Activated T-helper 17 cell treated with anti-CD3 and anti-CD28 coated beads, Interleukin-2, amount 50 U/mL, for 72 hours (primary cell): Measurements from ENCODE around the gene MIA2. TPM values are rescaled to one million over a fixed set of nuclear protein-coding genes. Genes with fewer than 3 reads are reported as not detected.
"Not testable (repeated sequence)": the region's sequence is repeated elsewhere in the genome, so short reads cannot be mapped to it uniquely, and the experiment has no call there.

Experiments
- ATAC-seq: fragments of 150-1000 bp; cut with Tn5 transposase; replicated peaks from 2 replicates; pipeline ENCODE4 v1.10.0; 2021; ENCODE audit warnings: mild to moderate bottlenecking, moderate library complexity
- H3K27ac Mint-ChIP-seq: one replicate; pipeline ENCODE4 v1.8.0; 2022; ENCODE audit warnings: mixed read lengths
- H3K27me3 Mint-ChIP-seq: one replicate; pipeline ENCODE4 v1.8.0; 2022; ENCODE audit warnings: mixed read lengths
- H3K36me3 Mint-ChIP-seq: one replicate; pipeline ENCODE4 v1.8.0; 2022; ENCODE audit warnings: low read depth, mild to moderate bottlenecking, mixed read lengths
- H3K4me1 Mint-ChIP-seq: one replicate; pipeline ENCODE4 v1.8.0; 2022; ENCODE audit warnings: mixed read lengths
- H3K4me3 Mint-ChIP-seq: one replicate; pipeline ENCODE4 v1.8.0; 2022; ENCODE audit warnings: mild to moderate bottlenecking, mixed read lengths
- H3K9me3 Mint-ChIP-seq: one replicate; pipeline ENCODE4 v1.8.0; 2022; ENCODE audit warnings: mixed read lengths
- total RNA-seq, 2 donors: library from RNA; stranded (reverse); gene quantifications; one replicate each; pipeline ENCODE4 v1.2.3, GENCODE V29; 2022

The MIA2 gene
- 10 to 100 TPM; 15.4 to 17.7 TPM for total RNA-seq

GRCh38 chr14:39233680-39234326 lies at the start of gene MIA2:
Gene MIA2 (plus strand): TSS chr14:39233915. CDS start chr14:39234115, 200 bp downstream.
- H3K4me1 Mint-ChIP-seq, result peaks cover 20% of the 10 kb centered on the region
- H3K36me3 Mint-ChIP-seq, result no peaks in the 10 kb centered on the region
- ATAC-seq, result no peak
- peak within 1 kb of the TSS; percentile 21 for H3K27ac Mint-ChIP-seq
- H3K4me3 Mint-ChIP-seq, result no peak within 1 kb of the TSS
- no peaks in the 10 kb centered on the region for H3K27me3 Mint-ChIP-seq
- H3K9me3 Mint-ChIP-seq, result no peaks in the 10 kb centered on the region

GRCh38 chr14:39184628-39185255 lies 49.0 kb upstream of the MIA2 start:
- Mint-ChIP-seq H3K27ac (no peak overlapping the region), H3K27me3 (no peaks in the 10 kb centered on the region), H3K4me1 (peaks cover 16% of the 10 kb centered on the region), H3K9me3 (no peaks in the 10 kb centered on the region), H3K36me3 (peaks cover 10% of the 10 kb centered on the region), H3K4me3 (no peak overlapping the region)
- no peak for ATAC-seq

- peaks cover 16% of the 10 kb centered on the region for H3K4me1 Mint-ChIP-seq
- no peak overlapping the region for H3K4me3 Mint-ChIP-seq
- H3K9me3 Mint-ChIP-seq, result no peaks in the 10 kb centered on the region
- ATAC-seq, result no peak
- H3K27me3 Mint-ChIP-seq, result no peaks in the 10 kb centered on the region
- H3K27ac Mint-ChIP-seq, result no peak overlapping the region
- peaks cover 10% of the 10 kb centered on the region for H3K36me3 Mint-ChIP-seq
Observed at GRCh38 chr14:39185256-39186049, 48.3 kb upstream of the MIA2 start.

DNA sequence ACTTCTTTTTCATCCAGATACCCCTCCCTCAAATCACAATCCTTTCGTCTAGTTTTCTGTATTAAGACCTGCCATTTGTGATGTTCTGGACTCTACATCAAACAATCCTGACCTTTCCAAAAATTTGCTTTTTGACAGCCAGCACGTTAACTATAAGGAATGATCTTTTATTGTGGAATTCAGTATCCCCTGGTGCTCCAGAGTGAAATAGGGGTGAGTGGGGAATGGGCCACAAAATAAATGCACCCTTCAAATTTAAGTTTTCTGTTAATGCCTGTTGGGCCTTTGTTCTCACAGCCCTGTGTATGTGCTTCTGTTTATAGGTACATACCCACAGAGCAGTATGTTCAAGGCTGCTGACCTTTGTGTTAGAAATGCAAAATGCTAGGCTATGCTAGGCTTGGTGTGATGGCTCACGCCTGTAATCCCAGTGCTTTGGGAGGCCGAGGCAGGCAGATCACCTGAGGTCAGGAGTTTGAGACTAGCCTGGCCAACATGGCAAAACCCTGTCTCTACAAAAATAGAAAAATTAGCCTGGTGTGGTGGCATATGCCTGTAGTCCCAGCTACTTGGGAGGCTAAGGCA lies 46.7 kb upstream of the MIA2 start:
- H3K4me3 Mint-ChIP-seq, result peak overlapping the region; percentile 30
- H3K9me3 Mint-ChIP-seq, result no peaks in the 10 kb centered on the region
- H3K4me1 Mint-ChIP-seq, result peaks cover 16% of the 10 kb centered on the region
- no peaks in the 10 kb centered on the region for H3K27me3 Mint-ChIP-seq
- ATAC-seq, result no peak
- peaks cover 10% of the 10 kb centered on the region for H3K36me3 Mint-ChIP-seq
- no peak overlapping the region for H3K27ac Mint-ChIP-seq

- H3K27ac Mint-ChIP-seq, result peak overlapping the region; percentile 55
- H3K4me3 Mint-ChIP-seq, result no peak overlapping the region
Observed at GRCh38 chr14:39203659-39204606, 29.8 kb upstream of the MIA2 start.

GRCh38 chr14:39207430-39207829 lies 26.3 kb upstream of the MIA2 start:
- not testable (repeated sequence) for H3K9me3 Mint-ChIP-seq, H3K27me3 Mint-ChIP-seq, ATAC-seq, H3K36me3 Mint-ChIP-seq
- H3K4me3 Mint-ChIP-seq, result peak overlapping the region; percentile 63
- H3K4me1 Mint-ChIP-seq, result peaks cover 13% of the 10 kb centered on the region
- peak overlapping the region; percentile 82 for H3K27ac Mint-ChIP-seq

More at GRCh38 chr14:39203659-39204606, 29.8 kb upstream of the MIA2 start:
- ATAC-seq, result no peak
- Mint-ChIP-seq H3K27me3 (no peaks in the 10 kb centered on the region), H3K4me1 (peaks cover 13% of the 10 kb centered on the region), H3K9me3 (no peaks in the 10 kb centered on the region), H3K36me3 (no peaks in the 10 kb centered on the region)

DNA sequence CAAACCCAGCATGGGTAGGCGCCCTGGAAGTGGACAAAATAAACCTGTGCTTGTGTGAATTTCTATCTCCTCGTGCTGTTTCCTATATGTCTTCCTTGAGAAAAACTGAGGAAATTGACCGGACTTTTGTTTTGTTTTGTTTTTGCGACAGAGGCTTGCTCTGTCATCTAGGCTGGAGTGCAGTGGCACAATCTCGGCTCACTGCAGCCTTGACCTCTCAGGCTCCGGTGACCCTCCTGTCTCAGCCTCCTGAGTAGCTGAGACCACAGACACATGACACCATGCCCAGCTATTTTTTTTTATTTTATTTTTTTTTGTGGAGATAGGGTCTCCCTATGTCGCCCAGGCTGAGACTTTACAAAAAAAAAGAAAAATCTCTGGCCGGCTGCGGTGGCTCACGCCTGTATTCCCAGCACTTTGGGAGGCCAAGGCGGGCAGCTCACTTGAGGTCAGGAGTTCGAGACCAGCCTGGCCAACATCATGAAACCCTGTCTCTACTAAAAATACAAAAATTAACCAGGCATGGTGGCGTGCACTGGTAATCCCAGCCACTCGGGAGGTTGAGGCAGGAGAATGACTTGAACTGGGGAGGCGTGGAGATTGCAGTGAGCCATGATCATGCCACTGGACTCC lies 22.5 kb upstream of the MIA2 start:
- Mint-ChIP-seq H3K4me3 (no peak overlapping the region), H3K36me3 (no peaks in the 10 kb centered on the region), H3K27me3 (no peaks in the 10 kb centered on the region), H3K4me1 (peaks cover 9% of the 10 kb centered on the region), H3K9me3 (no peaks in the 10 kb centered on the region), H3K27ac (no peak overlapping the region)
- ATAC-seq, result no peak

- H3K9me3 Mint-ChIP-seq, result no peaks in the 10 kb centered on the region
- H3K36me3 Mint-ChIP-seq, result no peaks in the 10 kb centered on the region
- H3K4me1 Mint-ChIP-seq, result peaks cover 11% of the 10 kb centered on the region
- ATAC-seq, result no peak
- H3K27ac Mint-ChIP-seq, result no peak overlapping the region
- no peaks in the 10 kb centered on the region for H3K27me3 Mint-ChIP-seq
- H3K4me3 Mint-ChIP-seq, result no peak overlapping the region
Observed at GRCh38 chr14:39212034-39212433, 21.7 kb upstream of the MIA2 start.

GRCh38 chr14:39212693-39213092 lies 21.0 kb upstream of the MIA2 start:
- Mint-ChIP-seq H3K36me3 (no peaks in the 10 kb centered on the region), H3K27me3 (no peaks in the 10 kb centered on the region), H3K9me3 (no peaks in the 10 kb centered on the region), H3K27ac (no peak overlapping the region), H3K4me3 (no peak overlapping the region), H3K4me1 (peaks cover 10% of the 10 kb centered on the region)
- no peak for ATAC-seq

DNA sequence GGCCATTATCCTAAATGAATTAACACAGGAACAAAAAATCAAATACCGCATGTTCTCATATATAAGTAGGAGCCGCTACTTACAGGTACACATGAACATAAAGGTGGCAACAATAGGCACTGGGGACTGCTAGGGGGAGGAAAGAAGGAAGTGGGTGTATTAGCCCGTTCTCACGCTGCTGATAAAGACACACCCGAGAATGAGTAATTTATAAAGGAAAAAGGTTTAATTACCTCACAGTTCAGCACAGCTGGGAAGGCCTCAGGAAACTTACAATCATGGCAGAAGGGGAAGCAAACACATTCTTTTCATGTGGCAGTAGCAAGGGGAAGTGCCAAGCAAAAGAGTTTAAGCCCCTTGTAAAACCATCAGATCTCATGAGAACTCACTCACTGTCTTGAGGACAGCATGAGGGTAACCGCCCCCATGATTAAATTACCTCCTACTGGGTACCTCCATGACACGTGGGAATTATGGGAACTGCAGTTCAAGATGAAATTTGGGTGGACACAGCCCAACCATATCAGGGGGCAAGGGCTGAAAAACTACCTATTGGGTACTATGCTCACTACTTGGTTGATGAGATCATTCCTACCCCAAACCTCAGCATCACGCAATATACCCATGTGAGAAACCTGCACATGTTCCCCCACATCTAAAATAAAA lies 16.4 kb upstream of the MIA2 start:
- Mint-ChIP-seq H3K4me3 (no peak overlapping the region), H3K36me3 (no peaks in the 10 kb centered on the region), H3K27ac (peak overlapping the region; percentile 16), H3K9me3 (no peaks in the 10 kb centered on the region), H3K27me3 (no peaks in the 10 kb centered on the region), H3K4me1 (peaks cover 7% of the 10 kb centered on the region)
- ATAC-seq, result no peak

GRCh38 chr14:39218171-39218769 lies 15.4 kb upstream of the MIA2 start:
- H3K27me3 Mint-ChIP-seq, result no peaks in the 10 kb centered on the region
- no peak overlapping the region for H3K4me3 Mint-ChIP-seq
- peak; percentile 63 for ATAC-seq
- peaks cover 7% of the 10 kb centered on the region for H3K4me1 Mint-ChIP-seq
- no peaks in the 10 kb centered on the region for H3K9me3 Mint-ChIP-seq
- H3K27ac Mint-ChIP-seq, result no peak overlapping the region
- no peaks in the 10 kb centered on the region for H3K36me3 Mint-ChIP-seq

GRCh38 chr14:39219075-39219499 lies 14.6 kb upstream of the MIA2 start:
- Mint-ChIP-seq H3K27ac (no peak overlapping the region), H3K36me3 (no peaks in the 10 kb centered on the region), H3K4me1 (peaks cover 7% of the 10 kb centered on the region), H3K9me3 (no peaks in the 10 kb centered on the region), H3K27me3 (no peaks in the 10 kb centered on the region), H3K4me3 (no peak overlapping the region)
- ATAC-seq, result no peak

- not testable (repeated sequence) for H3K4me3 Mint-ChIP-seq, H3K4me1 Mint-ChIP-seq, H3K27me3 Mint-ChIP-seq, H3K9me3 Mint-ChIP-seq, H3K36me3 Mint-ChIP-seq, H3K27ac Mint-ChIP-seq, ATAC-seq
Observed at GRCh38 chr14:39220473-39220872, 13.2 kb upstream of the MIA2 start.
